ENCODE measurements around the gene PRKG1. TPM values are rescaled to one million over a fixed set of nuclear protein-coding genes. Genes with fewer than 3 reads are reported as not detected.

Gene PRKG1
- total RNA-seq, 4 donors from 2014 or later = 24.0 to 89.1 (median 45.7) TPM

DNA sequence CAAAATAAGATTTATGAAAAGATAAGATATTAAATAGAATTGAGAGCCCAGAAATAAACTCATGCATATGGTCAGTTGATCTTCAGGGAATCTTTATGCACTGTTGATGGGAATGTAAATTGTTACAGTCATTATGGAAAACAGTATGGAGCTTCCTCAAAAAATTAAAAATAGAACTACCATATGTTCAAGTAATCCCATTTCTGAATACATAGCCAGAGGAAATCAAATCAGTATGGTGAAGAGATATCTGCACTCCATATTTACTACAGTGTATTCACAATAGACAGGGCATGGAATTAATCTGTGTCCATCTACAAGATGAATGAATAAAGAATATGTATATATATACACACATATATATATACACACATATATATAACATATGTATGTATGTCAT lies 747.5 kb downstream of the PRKG1 start:
- Histone ChIP-seq H3K9me3 (no peaks in the 10 kb centered on the region), H3K27me3 (no peaks in the 10 kb centered on the region), H3K4me1 (no peaks in the 10 kb centered on the region), H3K27ac (no peak overlapping the region), H3K36me3 (no peaks in the 10 kb centered on the region), H3K4me3 (no peak overlapping the region)
- DNase-seq = no peak
- TF ChIP-seq, protein P1, sequence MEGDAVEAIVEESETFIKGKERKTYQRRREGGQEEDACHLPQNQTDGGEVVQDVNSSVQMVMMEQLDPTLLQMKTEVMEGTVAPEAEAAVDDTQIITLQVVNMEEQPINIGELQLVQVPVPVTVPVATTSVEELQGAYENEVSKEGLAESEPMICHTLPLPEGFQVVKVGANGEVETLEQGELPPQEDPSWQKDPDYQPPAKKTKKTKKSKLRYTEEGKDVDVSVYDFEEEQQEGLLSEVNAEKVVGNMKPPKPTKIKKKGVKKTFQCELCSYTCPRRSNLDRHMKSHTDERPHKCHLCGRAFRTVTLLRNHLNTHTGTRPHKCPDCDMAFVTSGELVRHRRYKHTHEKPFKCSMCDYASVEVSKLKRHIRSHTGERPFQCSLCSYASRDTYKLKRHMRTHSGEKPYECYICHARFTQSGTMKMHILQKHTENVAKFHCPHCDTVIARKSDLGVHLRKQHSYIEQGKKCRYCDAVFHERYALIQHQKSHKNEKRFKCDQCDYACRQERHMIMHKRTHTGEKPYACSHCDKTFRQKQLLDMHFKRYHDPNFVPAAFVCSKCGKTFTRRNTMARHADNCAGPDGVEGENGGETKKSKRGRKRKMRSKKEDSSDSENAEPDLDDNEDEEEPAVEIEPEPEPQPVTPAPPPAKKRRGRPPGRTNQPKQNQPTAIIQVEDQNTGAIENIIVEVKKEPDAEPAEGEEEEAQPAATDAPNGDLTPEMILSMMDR (IDR thresholded peaks at IDR 0.05) = no peak
- no peak for TF ChIP-seq POLR2A (IDR thresholded peaks at IDR 0.05)

DNA sequence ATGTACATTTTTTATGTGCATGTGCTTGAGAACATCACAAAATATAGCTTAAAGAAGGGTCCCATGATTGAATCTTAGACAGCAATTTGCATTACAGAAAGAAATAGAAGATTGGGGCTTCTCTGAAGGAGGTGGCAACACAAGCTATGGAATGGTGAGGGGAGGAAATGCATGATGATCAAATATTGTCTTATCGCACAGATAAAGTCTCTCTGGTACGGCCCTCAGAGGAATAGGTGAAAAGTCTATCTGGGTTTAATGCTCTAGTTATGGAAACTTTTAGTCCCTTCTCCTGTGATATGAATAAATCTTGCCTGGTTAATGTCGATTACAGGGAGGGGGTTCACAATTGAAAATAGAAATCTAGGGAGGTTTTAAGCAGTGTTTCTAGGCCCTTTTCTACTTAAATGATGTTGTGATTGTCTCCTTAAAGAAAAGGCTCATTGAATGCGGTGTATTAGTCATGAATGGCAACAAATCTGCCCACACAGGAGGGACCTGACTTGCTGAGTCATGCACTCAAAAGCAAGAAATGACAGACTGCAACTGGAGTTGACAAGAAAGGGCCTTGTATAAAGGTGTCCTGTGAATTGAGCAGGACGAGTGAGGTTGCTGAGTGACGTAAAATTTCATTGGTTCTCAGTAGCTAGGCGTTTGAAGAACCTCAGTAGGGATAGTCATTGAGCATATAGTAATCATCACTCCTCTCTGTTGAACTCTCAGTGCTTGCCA lies 758.5 kb downstream of the PRKG1 start:
- DNase-seq = no peak
- no peaks in the 10 kb centered on the region for H3K36me3 ChIP-seq
- no peaks in the 10 kb centered on the region for H3K27me3 ChIP-seq
- no peak overlapping the region for H3K27ac ChIP-seq
- H3K4me3 ChIP-seq = no peak overlapping the region
- no peak for TF ChIP-seq POLR2A (IDR thresholded peaks at IDR 0.05)
- TF ChIP-seq, protein P1 (IDR thresholded peaks at IDR 0.05) = no peak
- H3K9me3 ChIP-seq = no peaks in the 10 kb centered on the region
- H3K4me1 ChIP-seq = no peaks in the 10 kb centered on the region

DNA sequence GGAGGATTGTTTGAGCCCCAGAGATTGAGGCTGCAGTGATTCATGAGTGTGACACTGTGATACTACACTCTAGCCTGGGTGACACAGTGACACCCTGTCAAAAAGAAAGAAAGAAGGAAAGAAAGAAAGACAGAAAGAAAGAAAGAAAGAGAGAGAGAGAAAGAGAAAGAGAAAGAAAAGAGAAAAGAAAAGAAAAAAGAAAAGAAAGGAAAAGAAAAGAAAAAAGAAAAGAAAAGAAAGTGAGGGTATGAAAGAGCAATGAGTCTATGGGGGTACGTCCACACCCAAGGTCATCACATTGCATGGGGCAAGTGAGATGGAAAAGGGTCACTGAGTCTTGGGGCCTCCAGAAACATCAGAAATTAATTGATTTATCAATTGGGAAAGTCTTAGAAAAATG lies 760.3 kb downstream of the PRKG1 start:
- Histone ChIP-seq H3K27ac (no peak overlapping the region), H3K36me3 (no peaks in the 10 kb centered on the region), H3K4me3 (no peak overlapping the region), H3K27me3 (no peaks in the 10 kb centered on the region), H3K4me1 (no peaks in the 10 kb centered on the region), H3K9me3 (no peaks in the 10 kb centered on the region)
- no peak for DNase-seq
- TF ChIP-seq POLR2A (IDR thresholded peaks at IDR 0.05) = no peak
- TF ChIP-seq, protein P1 (IDR thresholded peaks at IDR 0.05) = no peak

DNA sequence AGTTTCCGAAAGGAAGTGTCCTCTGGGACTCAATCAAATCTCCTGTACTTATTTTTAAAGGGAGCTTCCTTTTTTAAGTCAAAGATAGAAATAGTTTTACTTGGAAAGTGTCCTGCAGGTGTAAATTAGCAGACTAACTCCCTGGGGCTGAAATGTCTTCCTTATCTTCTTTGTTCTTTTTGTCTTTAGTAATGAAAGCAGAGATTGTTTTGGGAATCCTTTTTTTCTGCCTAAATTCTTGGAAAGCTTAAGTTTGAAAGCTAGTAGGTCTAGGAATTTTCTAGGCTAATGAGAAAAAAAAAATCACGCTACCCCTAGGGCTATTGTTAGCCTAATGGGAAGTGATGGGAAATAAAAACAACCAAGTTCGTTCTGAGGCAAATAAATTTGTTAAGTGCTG lies 764.2 kb downstream of the PRKG1 start:
- no peak for TF ChIP-seq POLR2A (IDR thresholded peaks at IDR 0.05)
- TF ChIP-seq, protein P1 (IDR thresholded peaks at IDR 0.05) = no peak
- H3K27me3 ChIP-seq = no peaks in the 10 kb centered on the region
- no peak for DNase-seq

DNA sequence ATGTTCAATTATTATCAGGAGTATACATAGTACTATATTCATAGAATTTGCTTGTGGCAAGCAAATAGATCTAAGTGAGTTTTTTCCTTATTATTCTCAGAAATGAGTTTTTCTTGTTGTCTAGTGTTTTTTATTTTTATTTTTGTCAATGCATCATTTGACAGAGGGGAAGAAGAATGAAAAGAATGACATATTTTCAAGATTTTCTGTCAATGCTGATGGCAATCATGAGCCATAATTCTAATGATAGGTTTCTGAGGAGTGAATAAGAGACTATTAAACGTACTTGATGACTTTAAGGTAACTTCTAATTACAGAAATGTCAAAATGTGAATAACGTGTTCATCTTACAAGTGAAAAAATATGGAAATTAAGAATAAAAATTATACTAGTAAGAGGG lies 769.7 kb downstream of the PRKG1 start:
- Histone ChIP-seq H3K9me3 (no peaks in the 10 kb centered on the region), H3K27ac (no peak overlapping the region), H3K4me1 (no peaks in the 10 kb centered on the region), H3K36me3 (no peaks in the 10 kb centered on the region), H3K27me3 (no peaks in the 10 kb centered on the region), H3K4me3 (no peak overlapping the region)
- DNase-seq = no peak
- TF ChIP-seq POLR2A (IDR thresholded peaks at IDR 0.05) = no peak
- TF ChIP-seq, protein P1 (IDR thresholded peaks at IDR 0.05) = no peak

More for the DNA sequence above, 764.2 kb downstream of the PRKG1 start:
- Histone ChIP-seq H3K4me1 (no peaks in the 10 kb centered on the region), H3K9me3 (no peaks in the 10 kb centered on the region), H3K36me3 (no peaks in the 10 kb centered on the region), H3K4me3 (no peak overlapping the region), H3K27ac (no peak overlapping the region)

Data from Peyer's patch (tissue), 4 donors.